ENCODE results near the gene MICALL2.

DNA sequence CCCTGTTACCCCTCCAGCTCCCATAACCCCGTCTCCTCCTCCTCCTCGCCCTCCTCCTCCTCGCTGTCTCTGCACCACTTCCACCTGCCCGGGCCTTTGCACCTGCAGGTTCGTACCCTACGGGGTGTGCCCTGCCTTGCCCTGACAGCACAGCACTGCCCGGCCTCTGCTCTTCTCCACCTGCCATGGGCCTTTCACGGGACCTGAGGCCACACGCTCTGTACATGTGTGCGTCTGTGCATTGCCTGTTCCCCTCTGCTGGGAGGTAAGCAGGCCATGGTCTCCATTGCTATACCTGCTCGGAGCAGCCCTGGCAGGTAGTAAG, 40.0 kb downstream of the MICALL2 start:
- no peak for TF ChIP-seq POLR2A (IDR thresholded peaks at IDR 0.05; ENCODE audit: low read depth)
- TF ChIP-seq, protein P1, sequence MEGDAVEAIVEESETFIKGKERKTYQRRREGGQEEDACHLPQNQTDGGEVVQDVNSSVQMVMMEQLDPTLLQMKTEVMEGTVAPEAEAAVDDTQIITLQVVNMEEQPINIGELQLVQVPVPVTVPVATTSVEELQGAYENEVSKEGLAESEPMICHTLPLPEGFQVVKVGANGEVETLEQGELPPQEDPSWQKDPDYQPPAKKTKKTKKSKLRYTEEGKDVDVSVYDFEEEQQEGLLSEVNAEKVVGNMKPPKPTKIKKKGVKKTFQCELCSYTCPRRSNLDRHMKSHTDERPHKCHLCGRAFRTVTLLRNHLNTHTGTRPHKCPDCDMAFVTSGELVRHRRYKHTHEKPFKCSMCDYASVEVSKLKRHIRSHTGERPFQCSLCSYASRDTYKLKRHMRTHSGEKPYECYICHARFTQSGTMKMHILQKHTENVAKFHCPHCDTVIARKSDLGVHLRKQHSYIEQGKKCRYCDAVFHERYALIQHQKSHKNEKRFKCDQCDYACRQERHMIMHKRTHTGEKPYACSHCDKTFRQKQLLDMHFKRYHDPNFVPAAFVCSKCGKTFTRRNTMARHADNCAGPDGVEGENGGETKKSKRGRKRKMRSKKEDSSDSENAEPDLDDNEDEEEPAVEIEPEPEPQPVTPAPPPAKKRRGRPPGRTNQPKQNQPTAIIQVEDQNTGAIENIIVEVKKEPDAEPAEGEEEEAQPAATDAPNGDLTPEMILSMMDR (IDR thresholded peaks at IDR 0.05), result no peak
- TF ChIP-seq POLR2AphosphoS5 (IDR thresholded peaks at IDR 0.05), result no peak
- no peak for TF ChIP-seq EP300 (IDR thresholded peaks at IDR 0.05)
